ENCODE measurements around the gene ELAPOR2.

- no peak for TF ChIP-seq POLR2A (IDR thresholded peaks at IDR 0.05; ENCODE audit: low read depth, low read length)
- TF ChIP-seq PAX5 (IDR thresholded peaks at IDR 0.05; ENCODE audit: insufficient read depth, low read length, severe bottlenecking), result no peak
- TF ChIP-seq POU2F2 (IDR thresholded peaks at IDR 0.05; ENCODE audit: low read depth, low read length), result no peak
These were observed 20.3 kb downstream of the ELAPOR2 start for GRCh38 chr7:87038993-87039690.
